Measurements from ENCODE around the gene METTL26.

- no peak for TF ChIP-seq EZH2phosphoT487 (IDR thresholded peaks at IDR 0.05; ENCODE audit: borderline replicate concordance)
- TF ChIP-seq, protein P1, sequence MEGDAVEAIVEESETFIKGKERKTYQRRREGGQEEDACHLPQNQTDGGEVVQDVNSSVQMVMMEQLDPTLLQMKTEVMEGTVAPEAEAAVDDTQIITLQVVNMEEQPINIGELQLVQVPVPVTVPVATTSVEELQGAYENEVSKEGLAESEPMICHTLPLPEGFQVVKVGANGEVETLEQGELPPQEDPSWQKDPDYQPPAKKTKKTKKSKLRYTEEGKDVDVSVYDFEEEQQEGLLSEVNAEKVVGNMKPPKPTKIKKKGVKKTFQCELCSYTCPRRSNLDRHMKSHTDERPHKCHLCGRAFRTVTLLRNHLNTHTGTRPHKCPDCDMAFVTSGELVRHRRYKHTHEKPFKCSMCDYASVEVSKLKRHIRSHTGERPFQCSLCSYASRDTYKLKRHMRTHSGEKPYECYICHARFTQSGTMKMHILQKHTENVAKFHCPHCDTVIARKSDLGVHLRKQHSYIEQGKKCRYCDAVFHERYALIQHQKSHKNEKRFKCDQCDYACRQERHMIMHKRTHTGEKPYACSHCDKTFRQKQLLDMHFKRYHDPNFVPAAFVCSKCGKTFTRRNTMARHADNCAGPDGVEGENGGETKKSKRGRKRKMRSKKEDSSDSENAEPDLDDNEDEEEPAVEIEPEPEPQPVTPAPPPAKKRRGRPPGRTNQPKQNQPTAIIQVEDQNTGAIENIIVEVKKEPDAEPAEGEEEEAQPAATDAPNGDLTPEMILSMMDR (conservative IDR thresholded peaks at IDR 0.05; ENCODE audit: low read length), result peak; percentile 56
These were observed 12.1 kb upstream of the METTL26 start for GRCh38 chr16:648071-648780.

All from Loucy (cell line).